BJ (cell line): ENCODE results near the gene TGOLN2. TPM values are rescaled to one million over a fixed set of nuclear protein-coding genes. Genes with fewer than 3 reads are reported as not detected.
"Not testable (repeated sequence)": the region's sequence is repeated elsewhere in the genome, so short reads cannot be mapped to it uniquely, and the experiment has no call there.

Experiments used
- CTCF ChIA-PET: fragments of 350-600 bp; formaldehyde crosslinking; extraction: SDS; loops from one replicate; lab custom pipeline; 2021; ENCODE audit warnings: antibody characterized with exemption, inconsistent platforms; lab: Yijun Ruan, JAX
- POLR2A ChIA-PET: fragments of 300-600 bp; sonication (Branson Sonifier 250); formaldehyde crosslinking; extraction: SDS; loops from one replicate; lab custom pipeline; 2021; ENCODE audit warnings: antibody characterized with exemption; lab: Charles Lee
- DNase-seq: peaks from one replicate; pipeline ENCODE4 v3.0.0-alpha.2; 2011; ENCODE audit warnings: low read depth
- H3K27me3 ChIP-seq: 2 replicates; pipeline ENCODE4 v1.6.0; 2011; ENCODE audit warnings: low read length; ENCODE audit not compliant: control insufficient read depth, insufficient read depth
- H3K36me3 ChIP-seq: 2 replicates; pipeline ENCODE4 v1.5.1; 2011; ENCODE audit warnings: low read length; ENCODE audit not compliant: control insufficient read depth, insufficient read depth
- H3K4me3 ChIP-seq: 2 replicates; pipeline ENCODE4 v1.5.1; 2011; ENCODE audit warnings: low read depth, mild to moderate bottlenecking, control low read depth, low read length
- polyA plus RNA-seq: library from polyadenylated mRNA; depleted of rRNA; stranded (reverse); fragments of >200 nt; gene quantifications from 2 replicates; pipeline ENCODE4 v1.2.3, GENCODE V29; 2011
- TF ChIP-seq, protein P1 (sequence below): IDR thresholded peaks from 2 replicates; pipeline ENCODE4 v1.5.1; 2011; ENCODE audit warnings: low read depth, mild to moderate bottlenecking, control low read depth, inconsistent platforms, low read length, moderate library complexity; ENCODE audit not compliant: insufficient read depth

TGOLN2 gene
- polyA plus RNA-seq, 1 experiment, result 132 TPM

DNA sequence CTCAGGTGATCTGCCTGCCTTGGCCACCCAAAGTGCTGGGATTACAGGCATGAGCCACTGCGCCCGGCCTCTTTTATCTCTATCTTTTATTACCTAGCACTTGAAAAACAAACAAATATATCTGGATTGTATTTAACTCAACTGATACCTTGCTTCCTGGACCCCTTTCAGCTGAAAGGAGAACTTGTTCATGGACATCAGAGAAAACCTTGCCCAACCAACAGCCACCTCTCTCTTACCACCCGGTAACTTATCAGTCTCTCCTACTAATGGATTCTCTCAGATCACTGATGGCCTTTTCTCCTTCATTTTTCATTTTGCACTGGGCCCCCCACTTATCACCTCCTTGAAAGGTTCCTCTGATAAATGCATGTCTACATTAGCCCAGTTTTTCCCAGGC lies 19.8 kb upstream of the TGOLN2 start:
- CTCF ChIA-PET, result no interaction called here
- H3K36me3 ChIP-seq, result peaks cover 36% of the 10 kb centered on the region
- no peaks in the 10 kb centered on the region for H3K27me3 ChIP-seq
- POLR2A ChIA-PET, result interaction anchor here (0.5 kb wide), 1 partner anchor 11 kb away, joined by 4 read pairs; no protein-coding TSS in a partner anchor
- DNase-seq, result no peak
- TF ChIP-seq, protein P1, sequence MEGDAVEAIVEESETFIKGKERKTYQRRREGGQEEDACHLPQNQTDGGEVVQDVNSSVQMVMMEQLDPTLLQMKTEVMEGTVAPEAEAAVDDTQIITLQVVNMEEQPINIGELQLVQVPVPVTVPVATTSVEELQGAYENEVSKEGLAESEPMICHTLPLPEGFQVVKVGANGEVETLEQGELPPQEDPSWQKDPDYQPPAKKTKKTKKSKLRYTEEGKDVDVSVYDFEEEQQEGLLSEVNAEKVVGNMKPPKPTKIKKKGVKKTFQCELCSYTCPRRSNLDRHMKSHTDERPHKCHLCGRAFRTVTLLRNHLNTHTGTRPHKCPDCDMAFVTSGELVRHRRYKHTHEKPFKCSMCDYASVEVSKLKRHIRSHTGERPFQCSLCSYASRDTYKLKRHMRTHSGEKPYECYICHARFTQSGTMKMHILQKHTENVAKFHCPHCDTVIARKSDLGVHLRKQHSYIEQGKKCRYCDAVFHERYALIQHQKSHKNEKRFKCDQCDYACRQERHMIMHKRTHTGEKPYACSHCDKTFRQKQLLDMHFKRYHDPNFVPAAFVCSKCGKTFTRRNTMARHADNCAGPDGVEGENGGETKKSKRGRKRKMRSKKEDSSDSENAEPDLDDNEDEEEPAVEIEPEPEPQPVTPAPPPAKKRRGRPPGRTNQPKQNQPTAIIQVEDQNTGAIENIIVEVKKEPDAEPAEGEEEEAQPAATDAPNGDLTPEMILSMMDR, result no peak
- H3K4me3 ChIP-seq, result no peak overlapping the region

DNA sequence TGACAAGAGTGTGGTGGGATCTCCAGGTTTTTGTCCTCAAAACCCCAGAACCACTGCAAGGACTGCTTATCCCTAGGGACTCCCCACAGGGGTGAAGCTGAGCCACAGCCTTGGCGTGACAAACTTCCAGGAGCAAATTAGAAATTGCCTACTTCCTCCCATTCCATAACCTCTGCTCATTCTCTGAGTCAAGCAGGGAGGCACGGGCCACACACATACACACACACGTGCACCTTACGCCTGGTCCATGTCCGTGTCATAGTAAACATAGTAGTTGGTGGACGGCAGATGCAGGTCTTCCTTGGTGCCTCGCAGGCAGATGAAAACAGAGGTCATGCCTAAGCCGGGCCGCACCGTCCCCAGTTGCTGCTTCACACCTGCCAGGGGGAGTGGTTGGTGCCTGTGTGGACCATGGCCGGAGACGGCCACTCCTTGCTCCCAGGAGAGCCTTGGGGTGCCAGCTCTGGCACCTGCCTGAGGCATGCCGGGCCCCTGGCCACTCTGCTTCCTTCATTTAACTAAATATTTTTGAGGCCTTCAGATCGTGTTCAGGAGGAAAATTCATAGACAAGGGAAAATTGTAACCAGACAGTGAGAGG lies 16.7 kb upstream of the TGOLN2 start:
- H3K27me3 ChIP-seq, result no peaks in the 10 kb centered on the region
- TF ChIP-seq, protein P1, result no peak
- no peak overlapping the region for H3K4me3 ChIP-seq
- POLR2A ChIA-PET, result no interaction called here
- peaks cover 25% of the 10 kb centered on the region for H3K36me3 ChIP-seq
- CTCF ChIA-PET, result no interaction called here
- no peak for DNase-seq

DNA sequence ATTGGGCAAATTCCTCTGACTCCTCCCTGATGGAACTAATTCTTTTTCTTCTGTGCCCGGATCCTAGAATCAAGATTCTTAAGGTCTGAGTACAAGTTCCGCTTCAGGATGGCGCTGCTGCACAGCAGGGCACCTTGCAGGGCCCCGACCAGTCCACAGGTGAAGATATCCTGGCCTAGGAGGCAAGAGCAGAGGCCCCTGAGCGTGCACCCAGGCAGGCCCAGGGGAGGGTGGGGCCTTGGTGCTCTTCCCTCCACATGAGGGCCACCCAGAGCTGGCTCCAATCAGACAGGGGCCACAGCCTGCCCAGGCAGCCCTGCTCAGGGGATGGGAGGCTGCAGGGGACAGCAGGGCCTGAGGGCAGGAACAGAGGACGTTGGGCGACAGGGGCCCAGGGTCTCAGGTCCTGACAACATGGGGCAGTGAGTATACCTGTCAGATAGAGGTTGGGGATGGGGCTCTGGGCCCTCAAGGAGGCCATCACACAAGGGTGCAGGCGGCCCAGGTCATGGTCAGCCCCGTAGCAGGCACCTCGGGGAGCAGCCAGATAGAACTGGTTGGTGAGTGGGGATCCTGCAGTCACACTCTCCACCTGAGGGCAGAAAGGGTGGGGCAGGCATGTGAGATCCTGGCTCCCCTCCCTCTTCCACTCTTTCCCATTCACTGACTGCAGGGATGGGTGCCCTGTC lies 15.6 kb upstream of the TGOLN2 start:
- H3K4me3 ChIP-seq, DNase-seq, H3K27me3 ChIP-seq, POLR2A ChIA-PET, CTCF ChIA-PET: not testable (repeated sequence)
- peaks cover 20% of the 10 kb centered on the region for H3K36me3 ChIP-seq

DNA sequence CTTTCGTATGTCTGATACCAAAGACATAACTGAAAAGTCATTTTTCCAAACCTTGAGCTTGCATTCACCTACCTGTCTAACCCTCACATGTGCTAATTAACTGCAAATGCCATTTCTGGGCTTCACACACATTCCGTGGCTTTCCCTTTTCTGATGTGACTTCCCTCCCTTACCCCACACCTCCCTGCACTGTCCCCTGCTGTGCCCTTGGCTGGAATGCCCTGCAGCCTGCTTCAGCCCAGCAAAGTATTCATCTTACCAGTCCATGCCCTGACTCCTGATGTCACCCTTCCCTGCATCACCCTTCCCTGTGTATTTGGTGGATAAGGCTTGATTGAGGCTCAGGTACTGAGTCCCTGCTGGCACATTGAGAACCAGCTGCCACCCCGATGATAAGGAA lies 14.4 kb upstream of the TGOLN2 start:
- ChIA-PET CTCF (interaction anchor here (1.1 kb wide), 1 partner anchor 8 kb away, joined by 3 read pairs; no protein-coding TSS in a partner anchor), POLR2A (no interaction called here)
- Histone ChIP-seq H3K36me3 (peaks cover 17% of the 10 kb centered on the region), H3K27me3 (peaks cover 7% of the 10 kb centered on the region; the same call in 1 of the 2 replicates), H3K4me3 (no peak overlapping the region)
- TF ChIP-seq, protein P1, result no peak
- DNase-seq, result no peak

DNA sequence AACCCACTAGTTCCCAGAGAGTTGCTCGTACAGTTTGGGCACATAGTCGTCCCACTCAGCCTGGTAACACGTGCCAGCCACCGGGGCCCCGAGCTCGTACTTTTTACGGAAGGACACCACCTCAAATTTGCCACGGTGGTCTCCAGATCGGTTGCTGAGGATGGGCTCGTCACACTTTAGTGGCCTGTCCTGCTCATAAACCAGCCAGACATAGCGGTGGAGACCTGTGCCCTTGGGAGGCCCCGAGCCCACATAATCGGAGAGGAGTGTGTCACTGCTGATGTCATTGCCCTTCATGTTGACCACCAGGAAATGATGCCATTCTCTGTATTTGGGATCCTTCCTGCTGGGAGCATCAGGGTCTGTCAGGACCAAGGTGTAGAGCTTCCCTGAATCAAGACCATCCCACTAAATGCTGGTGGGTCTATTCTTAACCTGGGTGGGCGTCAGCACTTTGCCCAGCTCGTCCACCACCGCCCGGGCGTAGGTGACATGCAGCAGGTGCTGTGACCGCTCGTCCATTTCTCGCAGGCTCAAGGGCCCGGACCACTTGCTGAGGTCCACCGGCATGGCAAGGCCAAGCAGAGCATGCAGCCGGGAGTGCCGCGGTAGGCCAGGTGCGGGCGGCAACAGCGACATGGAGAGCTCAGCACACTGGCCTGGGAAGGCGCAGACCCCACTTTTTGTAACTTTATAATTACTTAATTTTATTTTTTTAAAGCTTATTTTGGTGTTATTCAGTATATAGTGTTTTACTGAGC lies 13.7 kb upstream of the TGOLN2 start:
- ChIA-PET POLR2A (no interaction called here), CTCF (interaction anchor here (1.1 kb wide), 1 partner anchor 9 kb away, joined by 3 read pairs; no protein-coding TSS in a partner anchor)
- Histone ChIP-seq H3K27me3 (peaks cover 7% of the 10 kb centered on the region; the same call in 1 of the 2 replicates), H3K36me3 (peaks cover 17% of the 10 kb centered on the region), H3K4me3 (no peak overlapping the region)
- DNase-seq, result no peak
- TF ChIP-seq, protein P1, result no peak
